Cardiac muscle cell (in vitro differentiated cells and primary cell): ENCODE measurements around the gene SNRPD3. TPM values are rescaled to one million over a fixed set of nuclear protein-coding genes. Genes with fewer than 3 reads are reported as not detected.
"Not testable (repeated sequence)": the region's sequence is repeated elsewhere in the genome, so short reads cannot be mapped to it uniquely, and the experiment has no call there.

Experiments used
- DNase-seq, 2 donors: peaks; one replicate each; pipeline versions ENCODE4 v3.0.0 to v3.0.0-alpha.2; 2010 to 2017; ENCODE audit warnings: low read depth in 1 of 2, low spot score in 1 of 2
- H3K27ac ChIP-seq: fragments of 200-600 bp; sonication (generic); 2 replicates; pipeline ENCODE4 v1.5.1; 2016
- H3K27me3 ChIP-seq: fragments of 200-600 bp; sonication (generic); 2 replicates; pipeline ENCODE4 v1.6.0; 2016; ENCODE audit warnings: control low read depth
- H3K36me3 ChIP-seq: fragments of 200-600 bp; sonication (generic); 2 replicates; pipeline ENCODE4 v1.5.1; 2016; ENCODE audit warnings: control low read depth
- H3K4me1 ChIP-seq: fragments of 200-600 bp; sonication (generic); 2 replicates; pipeline ENCODE4 v1.8.1; 2017; ENCODE audit warnings: low read depth, mild to moderate bottlenecking, mixed run types
- H3K4me3 ChIP-seq: fragments of 200-600 bp; sonication (generic); 2 replicates; pipeline ENCODE4 v1.5.1; 2016; ENCODE audit warnings: mild to moderate bottlenecking
- H3K9me3 ChIP-seq: fragments of 200-600 bp; sonication (generic); 2 replicates; pipeline ENCODE4 v1.5.1; 2017; ENCODE audit warnings: low read depth, mild to moderate bottlenecking, control low read depth
- CTCF ChIP-seq: IDR thresholded peaks from 2 replicates; pipeline ENCODE4 v1.5.1; 2012; ENCODE audit warnings: low read depth, mild to moderate bottlenecking, low read length
- polyA plus RNA-seq: library from polyadenylated mRNA; unstranded; fragments of >200 nt; fragmentation: Nextera tagmentation; extraction: Ambion mirVana; gene quantifications from 2 replicates; pipeline ENCODE4 v1.2.1, GENCODE V29; 2016
- total RNA-seq: library from RNA; depleted of rRNA; stranded (reverse); fragments of >200 nt; gene quantifications from 2 replicates; pipeline ENCODE4 v1.2.3, GENCODE V29; 2016

SNRPD3 gene
- total and polyA plus RNA-seq, 2 experiments from 2014 or later: 119 to 222 TPM

- Histone ChIP-seq H3K4me1 (no peaks in the 10 kb centered on the region), H3K4me3 (no peak overlapping the region), H3K27ac (no peak overlapping the region), H3K36me3 (peaks cover 40% of the 10 kb centered on the region), H3K27me3 (no peaks in the 10 kb centered on the region), H3K9me3 (no peaks in the 10 kb centered on the region)
- no peak for DNase-seq
- TF ChIP-seq CTCF: no peak
These were observed 12.0 kb upstream of the SNRPD3 start for GRCh38 chr22:24543679-24544243.

- Histone ChIP-seq H3K27me3 (no peaks in the 10 kb centered on the region), H3K27ac (no peak overlapping the region), H3K4me1 (peaks cover 7% of the 10 kb centered on the region), H3K9me3 (no peaks in the 10 kb centered on the region), H3K36me3 (peaks cover 19% of the 10 kb centered on the region), H3K4me3 (no peak overlapping the region)
- no peak for TF ChIP-seq CTCF
- DNase-seq: no peak
These were observed 7.0 kb upstream of the SNRPD3 start for GRCh38 chr22:24548812-24549211.

- Histone ChIP-seq H3K4me3 (no peak overlapping the region), H3K4me1 (peaks cover 10% of the 10 kb centered on the region), H3K27ac (no peak overlapping the region), H3K9me3 (no peaks in the 10 kb centered on the region), H3K27me3 (no peaks in the 10 kb centered on the region), H3K36me3 (peaks cover 12% of the 10 kb centered on the region)
- peak in 1 of 2 donors; percentile 8 for DNase-seq
- TF ChIP-seq CTCF: no peak
These were observed 5.5 kb upstream of the SNRPD3 start for GRCh38 chr22:24550028-24550901.

- no peak for TF ChIP-seq CTCF
These were observed 4.8 kb upstream of the SNRPD3 start for GRCh38 chr22:24550902-24551435.

GRCh38 chr22:24552503-24553286 is 3.1 kb upstream of the SNRPD3 start:
- not testable (repeated sequence) for H3K4me3 ChIP-seq, H3K36me3 ChIP-seq, H3K27me3 ChIP-seq, DNase-seq, H3K9me3 ChIP-seq
- peaks cover 19% of the 10 kb centered on the region for H3K4me1 ChIP-seq
- H3K27ac ChIP-seq: peak overlapping the region; percentile 84

More at GRCh38 chr22:24550902-24551435, 4.8 kb upstream of the SNRPD3 start:
- Histone ChIP-seq H3K4me3 (no peak overlapping the region), H3K27me3 (no peaks in the 10 kb centered on the region), H3K9me3 (no peaks in the 10 kb centered on the region), H3K27ac (no peak overlapping the region), H3K36me3 (peaks cover 12% of the 10 kb centered on the region), H3K4me1 (peaks cover 10% of the 10 kb centered on the region)
- no peak for DNase-seq
